Astrocyte (in vitro differentiated cells and primary cell): ENCODE data around the gene KRT7. TPM values are rescaled to one million over a fixed set of nuclear protein-coding genes. Genes with fewer than 3 reads are reported as not detected.
A peak's percentile ranks its signal among the peaks of the same experiment; 100 is the strongest.

Experiments used
- DNase-seq: peaks from one replicate; pipeline ENCODE4 v3.0.0-alpha.2; 2010; ENCODE audit warnings: low read depth
- FAIRE-seq: peaks from 2 replicates; lab custom pipeline; 2011; peaks lifted over from hg19 to GRCh38; lab: Jason Lieb, UNC
- H2AFZ ChIP-seq: 2 replicates; pipeline ENCODE4 v1.6.0; 2012; ENCODE audit warnings: low read depth, low read length, inconsistent platforms
- H3K27ac ChIP-seq: 2 replicates; pipeline ENCODE4 v1.5.1; 2011; ENCODE audit warnings: low read depth, low read length, inconsistent platforms
- H3K27me3 ChIP-seq: 2 replicates; pipeline ENCODE4 v1.6.0; 2011; ENCODE audit warnings: low read length, inconsistent platforms; ENCODE audit not compliant: insufficient read depth
- H3K36me3 ChIP-seq: 2 replicates; pipeline ENCODE4 v1.5.1; 2011; ENCODE audit warnings: low read length, inconsistent platforms; ENCODE audit not compliant: insufficient read depth
- H3K4me1 ChIP-seq: 2 replicates; pipeline ENCODE4 v1.5.1; 2011; ENCODE audit warnings: low read length, inconsistent platforms; ENCODE audit not compliant: insufficient read depth
- H3K4me2 ChIP-seq: 2 replicates; pipeline ENCODE4 v1.6.0; 2012; ENCODE audit warnings: low read length, inconsistent platforms
- H3K4me3 ChIP-seq: 2 replicates; pipeline ENCODE4 v1.5.1; 2011; ENCODE audit warnings: low read depth, mild to moderate bottlenecking, low read length, inconsistent platforms; ENCODE audit not compliant: insufficient read depth
- H3K79me2 ChIP-seq: 2 replicates; pipeline ENCODE4 v1.6.0; 2012; ENCODE audit warnings: mild to moderate bottlenecking, low read length, inconsistent platforms; ENCODE audit not compliant: insufficient read depth
- H3K9ac ChIP-seq: 2 replicates; pipeline ENCODE4 v1.6.0; 2012; ENCODE audit warnings: mild to moderate bottlenecking, low read length, inconsistent platforms
- H3K9me3 ChIP-seq: 2 replicates; pipeline ENCODE4 v1.5.1; 2012; ENCODE audit warnings: low read depth, mild to moderate bottlenecking, low read length, inconsistent platforms; ENCODE audit not compliant: insufficient read depth
- H4K20me1 ChIP-seq: 2 replicates; pipeline ENCODE4 v1.6.0; 2012; ENCODE audit warnings: low read length, inconsistent platforms; ENCODE audit not compliant: insufficient read depth
- H3K27ac Mint-ChIP-seq: one replicate; pipeline ENCODE4 v1.8.0; 2021; ENCODE audit warnings: mild to moderate bottlenecking, mixed read lengths; ENCODE audit not compliant: unreplicated experiment
- H3K27me3 Mint-ChIP-seq: one replicate; pipeline ENCODE4 v1.8.0; 2021; ENCODE audit warnings: low read depth, mixed read lengths; ENCODE audit not compliant: unreplicated experiment
- H3K36me3 Mint-ChIP-seq: one replicate; pipeline ENCODE4 v1.8.0; 2021; ENCODE audit warnings: low read depth, mixed read lengths; ENCODE audit not compliant: unreplicated experiment
- H3K4me1 Mint-ChIP-seq: one replicate; pipeline ENCODE4 v1.8.0; 2021; ENCODE audit warnings: low read depth, mixed read lengths; ENCODE audit not compliant: unreplicated experiment
- H3K4me3 Mint-ChIP-seq: one replicate; pipeline ENCODE4 v1.8.0; 2021; ENCODE audit warnings: mild to moderate bottlenecking, moderate library complexity, mixed read lengths; ENCODE audit not compliant: unreplicated experiment
- H3K9me3 Mint-ChIP-seq: one replicate; pipeline ENCODE4 v1.8.0; 2021; ENCODE audit warnings: mild to moderate bottlenecking, mixed read lengths; ENCODE audit not compliant: unreplicated experiment
- EZH2 ChIP-seq: IDR thresholded peaks from 2 replicates; pipeline ENCODE4 v1.6.1; 2012; ENCODE audit warnings: mild to moderate bottlenecking, low read length, inconsistent platforms; ENCODE audit not compliant: insufficient read depth
- total RNA-seq: library from RNA; stranded (reverse); gene quantifications from 2 replicates; pipeline ENCODE4 v1.2.1, GENCODE V29; 2021
- TF ChIP-seq, protein P1 (sequence below): IDR thresholded peaks from 2 replicates; pipeline ENCODE4 v1.5.1; 2011; ENCODE audit warnings: low read depth, mild to moderate bottlenecking, inconsistent platforms, low read length, moderate library complexity; ENCODE audit not compliant: insufficient read depth

The KRT7 gene
- total RNA-seq, 1 donor from 2014 or later = 149 TPM

DNA sequence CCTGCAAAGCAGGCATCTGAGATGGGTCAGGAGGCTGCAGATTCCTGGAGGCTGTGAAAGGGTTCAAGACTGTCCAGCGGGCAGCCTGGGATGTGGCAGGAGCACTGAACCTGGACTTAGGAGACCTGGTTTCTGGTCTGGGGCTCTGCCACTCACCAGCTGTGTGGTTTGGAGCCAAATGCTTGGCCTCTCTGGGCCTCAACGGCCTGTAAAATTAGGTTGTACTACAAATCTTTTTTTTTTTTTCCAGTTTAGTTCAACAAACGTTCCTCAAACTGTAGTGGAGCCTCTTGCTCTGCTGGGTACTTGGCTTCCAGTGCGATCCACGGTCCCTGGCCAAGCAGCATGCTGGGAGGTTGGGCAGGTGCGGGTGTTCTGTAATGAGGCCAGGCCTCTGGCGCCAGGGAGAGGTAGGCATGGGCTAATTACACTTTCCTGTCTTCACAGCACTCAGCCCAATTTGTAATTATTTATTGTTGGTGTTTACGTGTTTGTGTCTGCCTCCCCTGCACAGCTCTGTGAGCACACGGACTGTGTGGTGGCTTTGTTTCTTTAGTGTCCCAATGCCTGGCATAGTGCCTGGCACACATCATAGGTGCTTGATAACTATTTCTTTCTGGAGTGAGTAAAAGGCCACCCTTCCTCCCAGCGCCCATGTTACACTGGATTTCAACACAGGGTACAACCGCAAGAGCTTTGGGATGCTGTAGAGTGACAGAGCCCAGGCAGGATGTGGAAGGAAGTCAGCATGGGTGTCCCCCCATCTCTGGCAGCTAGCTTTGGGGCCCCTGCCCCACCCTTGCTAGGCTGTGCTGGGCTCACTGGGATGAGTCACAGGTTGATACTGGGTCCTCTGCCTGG is 35.4 kb upstream of the KRT7 start:
- H3K4me1 Mint-ChIP-seq = peaks cover 41% of the 10 kb centered on the region
- DNase-seq (no peak), FAIRE-seq (no peak)
- peaks cover 17% of the 10 kb centered on the region for H3K27me3 Mint-ChIP-seq
- no peak for TF ChIP-seq EZH2
- TF ChIP-seq, protein P1, sequence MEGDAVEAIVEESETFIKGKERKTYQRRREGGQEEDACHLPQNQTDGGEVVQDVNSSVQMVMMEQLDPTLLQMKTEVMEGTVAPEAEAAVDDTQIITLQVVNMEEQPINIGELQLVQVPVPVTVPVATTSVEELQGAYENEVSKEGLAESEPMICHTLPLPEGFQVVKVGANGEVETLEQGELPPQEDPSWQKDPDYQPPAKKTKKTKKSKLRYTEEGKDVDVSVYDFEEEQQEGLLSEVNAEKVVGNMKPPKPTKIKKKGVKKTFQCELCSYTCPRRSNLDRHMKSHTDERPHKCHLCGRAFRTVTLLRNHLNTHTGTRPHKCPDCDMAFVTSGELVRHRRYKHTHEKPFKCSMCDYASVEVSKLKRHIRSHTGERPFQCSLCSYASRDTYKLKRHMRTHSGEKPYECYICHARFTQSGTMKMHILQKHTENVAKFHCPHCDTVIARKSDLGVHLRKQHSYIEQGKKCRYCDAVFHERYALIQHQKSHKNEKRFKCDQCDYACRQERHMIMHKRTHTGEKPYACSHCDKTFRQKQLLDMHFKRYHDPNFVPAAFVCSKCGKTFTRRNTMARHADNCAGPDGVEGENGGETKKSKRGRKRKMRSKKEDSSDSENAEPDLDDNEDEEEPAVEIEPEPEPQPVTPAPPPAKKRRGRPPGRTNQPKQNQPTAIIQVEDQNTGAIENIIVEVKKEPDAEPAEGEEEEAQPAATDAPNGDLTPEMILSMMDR = no peak
- peaks cover 1% of the 10 kb centered on the region for H3K36me3 Mint-ChIP-seq
- Histone ChIP-seq H3K4me3 (no peak overlapping the region), H4K20me1 (no peaks in the 10 kb centered on the region), H3K9me3 (no peaks in the 10 kb centered on the region), H3K36me3 (no peaks in the 10 kb centered on the region), H3K79me2 (no peaks in the 10 kb centered on the region), H3K4me1 (peaks cover 37% of the 10 kb centered on the region), H3K27ac (no peak overlapping the region), H3K9ac (no peak overlapping the region), H3K27me3 (no peaks in the 10 kb centered on the region), H2AFZ (no peak overlapping the region), H3K4me2 (no peak overlapping the region)
- no peak overlapping the region for H3K27ac Mint-ChIP-seq
- H3K9me3 Mint-ChIP-seq = no peaks in the 10 kb centered on the region
- H3K4me3 Mint-ChIP-seq = no peak overlapping the region

GRCh38 chr12:52198454-52199215 is 34.4 kb upstream of the KRT7 start:
- Histone ChIP-seq H3K9me3 (no peaks in the 10 kb centered on the region), H3K79me2 (no peaks in the 10 kb centered on the region), H3K27me3 (no peaks in the 10 kb centered on the region), H3K27ac (no peak overlapping the region), H4K20me1 (no peaks in the 10 kb centered on the region), H3K36me3 (no peaks in the 10 kb centered on the region), H3K9ac (no peak overlapping the region), H3K4me1 (peaks cover 38% of the 10 kb centered on the region), H3K4me3 (no peak overlapping the region), H3K4me2 (no peak overlapping the region), H2AFZ (no peak overlapping the region)
- no peak for DNase-seq
- H3K36me3 Mint-ChIP-seq = peaks cover 1% of the 10 kb centered on the region
- peak overlapping the region; percentile 8 for H3K27ac Mint-ChIP-seq
- FAIRE-seq = no peak
- H3K9me3 Mint-ChIP-seq = no peaks in the 10 kb centered on the region
- TF ChIP-seq, protein P1 = no peak
- no peak for TF ChIP-seq EZH2
- H3K4me1 Mint-ChIP-seq = peaks cover 40% of the 10 kb centered on the region
- peaks cover 17% of the 10 kb centered on the region for H3K27me3 Mint-ChIP-seq
- H3K4me3 Mint-ChIP-seq = no peak overlapping the region
